HepG2 (cell line): ENCODE measurements around the gene UNC13D. TPM values are rescaled to one million over a fixed set of nuclear protein-coding genes. Genes with fewer than 3 reads are reported as not detected.

Source experiments
- ATF5 ChIP-seq: sonication (generic); formaldehyde crosslinking; IDR thresholded peaks from 2 replicates; pipeline ENCODE4 v1.4.0; 2020; ENCODE audit warnings: mild to moderate bottlenecking, low read depth, missing genetic modification reagents
- BCL3 ChIP-seq: sonication (generic); formaldehyde crosslinking; IDR thresholded peaks from 2 replicates; pipeline ENCODE4 v1.5.1; 2020; ENCODE audit warnings: mild to moderate bottlenecking, missing genetic modification reagents, moderate library complexity
- CBX5 ChIP-seq: sonication (generic); formaldehyde crosslinking; IDR thresholded peaks from 2 replicates; pipeline ENCODE4 v1.4.0; 2020; ENCODE audit warnings: missing genetic modification reagents, borderline replicate concordance
- EEA1 ChIP-seq: sonication (generic); formaldehyde crosslinking; IDR thresholded peaks from 2 replicates; pipeline ENCODE4 v1.5.1; 2020; ENCODE audit warnings: mild to moderate bottlenecking, missing genetic modification reagents, borderline replicate concordance
- EED ChIP-seq: sonication (generic); formaldehyde crosslinking; IDR thresholded peaks from 2 replicates; pipeline ENCODE4 v1.5.0; 2020; ENCODE audit warnings: mild to moderate bottlenecking, missing genetic modification reagents
- FOXA3 ChIP-seq: IDR thresholded peaks from 2 replicates; pipeline ENCODE4 v1.6.1; 2016; ENCODE audit warnings: missing genetic modification reagents, missing compliant biosample characterization
- IKZF1 ChIP-seq: fragments of 450-650 bp; IDR thresholded peaks from 2 replicates; pipeline ENCODE4 v1.7.1; 2016
- KLF9 ChIP-seq: IDR thresholded peaks from 2 replicates; pipeline ENCODE4 v1.6.1; 2016; ENCODE audit warnings: low read depth
- MTA3 ChIP-seq: sonication (generic); formaldehyde crosslinking; IDR thresholded peaks from 2 replicates; pipeline ENCODE4 v1.4.0; 2020; ENCODE audit warnings: missing genetic modification reagents
- PCBP2 ChIP-seq: fragments of 200-400 bp; formaldehyde crosslinking; optimal IDR thresholded peaks from 2 replicates; pipeline ENCODE3; 2018; ENCODE audit warnings: low read length, low read depth; ENCODE audit not compliant: poor library complexity, severe bottlenecking
- RAD21 ChIP-seq: fragments of 450-650 bp; formaldehyde crosslinking; IDR thresholded peaks from 2 replicates; pipeline ENCODE4 v1.5.0; 2020; ENCODE audit warnings: mild to moderate bottlenecking
- RAD51 ChIP-seq: fragments of 450-650 bp; IDR thresholded peaks from 2 replicates; pipeline ENCODE4 v1.6.1; 2016; ENCODE audit warnings: borderline replicate concordance
- RARG ChIP-seq: sonication (generic); formaldehyde crosslinking; IDR thresholded peaks from 2 replicates; pipeline ENCODE4 v1.4.0; 2020; ENCODE audit warnings: low read depth, mild to moderate bottlenecking, missing genetic modification reagents
- RNF219 ChIP-seq: sonication (generic); formaldehyde crosslinking; IDR thresholded peaks from 2 replicates; pipeline ENCODE4 v1.5.0; 2020; ENCODE audit warnings: mild to moderate bottlenecking, missing genetic modification reagents
- SMC3 ChIP-seq: IDR thresholded peaks from 2 replicates; pipeline ENCODE4 v1.6.1; 2011; ENCODE audit warnings: low read length, improper control_type of control experiment
- ZFP62 ChIP-seq: sonication (generic); formaldehyde crosslinking; IDR thresholded peaks from 2 replicates; pipeline ENCODE4 v1.4.0; 2020; ENCODE audit warnings: missing genetic modification reagents
- ZHX2 ChIP-seq, 2 experiments: sonication (generic) in 1 of 2; formaldehyde crosslinking in 1 of 2; IDR thresholded peaks; 2 replicates each; pipeline versions ENCODE4 v1.6.1 to v1.9.0; 2014 to 2022; ENCODE audit warnings: antibody characterized with exemption in 1 of 2, borderline replicate concordance in 1 of 2, inconsistent platforms in 1 of 2, low read depth in 1 of 2, missing genetic modification reagents in 1 of 2
- ZNF253 ChIP-seq: sonication (generic); formaldehyde crosslinking; IDR thresholded peaks from 2 replicates; pipeline ENCODE4 v1.8.0; 2022; ENCODE audit warnings: mild to moderate bottlenecking, missing genetic modification reagents, borderline replicate concordance
- ZNF296 ChIP-seq: sonication (generic); formaldehyde crosslinking; conservative IDR thresholded peaks from 2 replicates; pipeline ENCODE4 v1.5.0; 2020; ENCODE audit warnings: mild to moderate bottlenecking, missing genetic modification reagents
- ZNF577 ChIP-seq: sonication (generic); formaldehyde crosslinking; IDR thresholded peaks from 2 replicates; pipeline ENCODE4 v1.4.0; 2020; ENCODE audit warnings: mild to moderate bottlenecking, low read depth, missing genetic modification reagents, borderline replicate concordance
- polyA plus RNA-seq, 8 experiments: library from polyadenylated mRNA; depleted of rRNA in 3 of 8; stranded (reverse) in 7 of 8; unstranded in 1 of 8; fragments of >200 nt; fragmentation: Illumina TruSeq in 4 of 8; extraction: Trizol in 4 of 8; gene quantifications; 2 replicates each; pipeline versions ENCODE4 v1.2.1 to v1.2.3, GENCODE V29; 2011 to 2016; ENCODE audit warnings: low read depth in 4 of 8, missing spikeins in 1 of 8, mixed read lengths in 1 of 8; ENCODE audit not compliant: insufficient read depth in 1 of 8
- total RNA-seq, 5 experiments: library from RNA; depleted of rRNA; stranded (reverse); fragments of >200 nt; fragmentation: Illumina TruSeq; extraction: Trizol; gene quantifications; 2 replicates each; pipeline ENCODE4 v1.2.3, GENCODE V29; 2016; ENCODE audit warnings: low read depth in 1 of 5

The UNC13D gene
- total and polyA plus RNA-seq, 2 of the 13 experiments (the other 11 are each of a cell fraction or from before 2014, with no cell fraction given) = 29.7 to 42.7 TPM

GRCh38 chr17:75827308-75828075 is 16.7 kb downstream of the UNC13D start (continued):
- TF ChIP-seq RNF219 (CRISPR knock-in tag) (no peak), SMC3 (peak; percentile 49), ZNF253 (CRISPR knock-in tag) (no peak), ZNF577 (CRISPR knock-in tag) (no peak), BCL3 (CRISPR knock-in tag) (no peak), ZNF296 (CRISPR knock-in tag) (no peak), FOXA3 (CRISPR knock-in tag) (no peak), ZHX2 (IDR thresholded peaks at IDR 0.05; ENCODE audit: low read depth) (no peak), ZHX2 (CRISPR knock-in tag; IDR thresholded peaks at IDR 0.05; ENCODE audit: borderline replicate concordance) (no peak), RAD51 (no peak), ATF5 (CRISPR knock-in tag) (no peak), RAD21 (CRISPR knock-in tag) (peak; percentile 74), RARG (CRISPR knock-in tag) (no peak), MTA3 (CRISPR knock-in tag) (no peak), KLF9 (no peak), IKZF1 (no peak), EEA1 (CRISPR knock-in tag) (0 out of 2 replicates have a peak, but pooled peaks have one; percentile 29), CBX5 (CRISPR knock-in tag) (no peak), EED (CRISPR knock-in tag) (no peak), PCBP2 (no peak), ZFP62 (CRISPR knock-in tag) (no peak)
